ENCODE results near the gene WBP2NL. TPM values are rescaled to one million over a fixed set of nuclear protein-coding genes. Genes with fewer than 3 reads are reported as not detected.

Gene WBP2NL
- total RNA-seq, 1 experiment from 2014 or later: 0.22 TPM

DNA sequence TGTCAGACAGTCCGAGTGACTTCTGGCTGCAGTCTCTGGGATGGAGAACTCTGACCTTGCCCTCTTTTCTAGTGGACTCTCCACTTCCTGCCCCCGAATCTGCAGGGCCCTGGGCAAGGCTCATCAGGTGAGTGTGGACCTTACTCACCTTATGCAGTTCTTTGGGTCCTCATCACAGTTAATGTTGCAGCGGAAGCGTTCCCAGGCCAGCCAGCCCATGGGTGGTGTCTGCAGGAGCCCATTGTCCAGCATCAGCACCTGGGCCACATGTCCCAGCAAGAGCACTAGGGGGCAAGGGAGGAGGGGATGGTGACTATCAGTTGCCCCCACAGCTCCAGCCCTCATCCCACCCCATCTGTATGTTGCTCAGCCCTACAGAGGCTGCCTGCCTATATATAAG, 69.7 kb downstream of the WBP2NL start:
- TF ChIP-seq, protein P1, sequence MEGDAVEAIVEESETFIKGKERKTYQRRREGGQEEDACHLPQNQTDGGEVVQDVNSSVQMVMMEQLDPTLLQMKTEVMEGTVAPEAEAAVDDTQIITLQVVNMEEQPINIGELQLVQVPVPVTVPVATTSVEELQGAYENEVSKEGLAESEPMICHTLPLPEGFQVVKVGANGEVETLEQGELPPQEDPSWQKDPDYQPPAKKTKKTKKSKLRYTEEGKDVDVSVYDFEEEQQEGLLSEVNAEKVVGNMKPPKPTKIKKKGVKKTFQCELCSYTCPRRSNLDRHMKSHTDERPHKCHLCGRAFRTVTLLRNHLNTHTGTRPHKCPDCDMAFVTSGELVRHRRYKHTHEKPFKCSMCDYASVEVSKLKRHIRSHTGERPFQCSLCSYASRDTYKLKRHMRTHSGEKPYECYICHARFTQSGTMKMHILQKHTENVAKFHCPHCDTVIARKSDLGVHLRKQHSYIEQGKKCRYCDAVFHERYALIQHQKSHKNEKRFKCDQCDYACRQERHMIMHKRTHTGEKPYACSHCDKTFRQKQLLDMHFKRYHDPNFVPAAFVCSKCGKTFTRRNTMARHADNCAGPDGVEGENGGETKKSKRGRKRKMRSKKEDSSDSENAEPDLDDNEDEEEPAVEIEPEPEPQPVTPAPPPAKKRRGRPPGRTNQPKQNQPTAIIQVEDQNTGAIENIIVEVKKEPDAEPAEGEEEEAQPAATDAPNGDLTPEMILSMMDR (conservative IDR thresholded peaks at IDR 0.05): no peak
- Mint-ChIP-seq H3K36me3 (ENCODE audit: insufficient read depth in 1 of 3, low read depth in 3 of 3) (peaks cover 23 to 38% (median 28%) of the 10 kb centered on the region in 3 experiments), H3K27me3 (ENCODE audit: low read depth) (peaks cover 4% of the 10 kb centered on the region), H3K9me3 (no peaks in the 10 kb centered on the region; a peak in 2 of 5 replicates), H3K27ac (no peak overlapping the region), H3K4me3 (no peak overlapping the region), H3K4me1 (peaks cover 33 to 38% of the 10 kb centered on the region in 2 experiments)
- Histone ChIP-seq H3K27me3 (ENCODE audit: insufficient read depth, low read length) (no peaks in the 10 kb centered on the region), H2AK5ac (ENCODE audit: insufficient read length, low read length) (no peak overlapping the region), H3K4me2 (ENCODE audit: insufficient read depth, insufficient read length, low read length) (no peak overlapping the region), H3K27ac (ENCODE audit: insufficient read length, low read depth, low read length) (no peak overlapping the region), H3K23ac (ENCODE audit: insufficient read length, low read depth, low read length) (no peak overlapping the region), H4K91ac (ENCODE audit: insufficient read length, low read depth, low read length) (no peak overlapping the region), H3K4ac (ENCODE audit: low read depth, low read length) (no peak overlapping the region), H3K23me2 (ENCODE audit: insufficient read length, low read depth, low read length, poor library complexity, severe bottlenecking) (peaks cover 8% of the 10 kb centered on the region), H2BK20ac (ENCODE audit: low read depth, low read length, poor library complexity, severe bottlenecking) (no peak overlapping the region), H2BK12ac (ENCODE audit: insufficient read length, low read depth, low read length) (no peak overlapping the region), H3T11ph (ENCODE audit: low read length) (no peak overlapping the region), H4K8ac (replicated peaks; ENCODE audit: insufficient read length, low read depth, low read length) (no peak overlapping the region), H3K79me1 (ENCODE audit: insufficient read depth, low read depth, low read length, poor library complexity, severe bottlenecking) (no peaks in the 10 kb centered on the region), H2BK5ac (ENCODE audit: insufficient read length, low read length) (no peak overlapping the region), H3K56ac (ENCODE audit: insufficient read length, low read depth, low read length) (no peak overlapping the region), H2BK120ac (ENCODE audit: low read depth, low read length, poor library complexity, severe bottlenecking) (no peak overlapping the region), H3K4me1 (ENCODE audit: insufficient read depth, low read length) (peaks cover 10% of the 10 kb centered on the region; the same call in 1 of the 2 replicates), H2AFZ (ENCODE audit: low read length) (no peak overlapping the region), H3K18ac (ENCODE audit: insufficient read length, low read depth, low read length) (no peak overlapping the region), H3K14ac (ENCODE audit: insufficient read depth, low read length) (no peak overlapping the region), H4K5ac (ENCODE audit: insufficient read length, low read depth, low read length) (no peak overlapping the region), H3K9me3 (ENCODE audit: control insufficient read depth, low read depth, low read length) (no peaks in the 10 kb centered on the region), H3K79me2 (ENCODE audit: insufficient read depth, low read length) (no peaks in the 10 kb centered on the region), H4K20me1 (ENCODE audit: control insufficient read depth, insufficient read depth, insufficient read length) (no peaks in the 10 kb centered on the region), H2BK15ac (ENCODE audit: low read depth, low read length) (no peak overlapping the region), H3K9ac (ENCODE audit: extremely low read depth, insufficient read length, low read length) (no peak overlapping the region)
- no CpG with 5 or more reads among the region's 4 CpGs for WGBS (ENCODE audit: extremely low coverage, insufficient read length, low lambda C conversion rate)
- DNase-seq: no peak
